K562 (cell line): ENCODE results near the gene CFAP52. TPM values are rescaled to one million over a fixed set of nuclear protein-coding genes. Genes with fewer than 3 reads are reported as not detected.

ENCODE experiments used
- ATAC-seq: fragments of 200-7000 bp; cut with Tn5 transposase; 3 replicates; pipeline ENCODE4 v1.9.1; 2020; ENCODE audit warnings: moderate library complexity
- BruUV-seq: library from RNA; stranded (reverse); fragments of 400-500 nt; replicated peaks from 2 replicates; lab custom pipeline; 2021; lab: Mats Ljungman, UMichigan
- CTCF ChIA-PET: fragments of 300-600 bp; formaldehyde crosslinking; extraction: SDS; loops from one replicate; lab custom pipeline; 2021; ENCODE audit warnings: low intra/inter-chr PET ratio; lab: Yijun Ruan, JAX
- POLR2A ChIA-PET: fragments of 300-600, 350-650 bp; sonication (Branson Sonifier 250); formaldehyde crosslinking; extraction: SDS; loops from one replicate; lab custom pipeline; 2021; ENCODE audit warnings: antibody characterized with exemption, inconsistent platforms; lab: Yijun Ruan, JAX
- DNase-seq, 4 experiments: peaks; one replicate each; pipeline versions ENCODE4 v3.0.0 to v3.0.0-alpha.2; 2011 to 2018; ENCODE audit warnings: low spot score in 3 of 4, mixed read lengths in 3 of 4; ENCODE audit errors: extremely low read depth in 1 of 4
- FAIRE-seq: peaks from 2 replicates; lab custom pipeline; 2011; peaks lifted over from hg19 to GRCh38; lab: Jason Lieb, UNC
- H2AFZ ChIP-seq: 2 replicates; pipeline ENCODE4 v1.6.0; 2011; ENCODE audit warnings: low read depth, low read length, control low read depth, inconsistent platforms
- H3K27ac ChIP-seq: fragments of 200-600 bp; 3 replicates; pipeline ENCODE4 v1.8.0; 2011; ENCODE audit warnings: low read depth, mild to moderate bottlenecking, control low read depth, inconsistent platforms, low read length, moderate library complexity, mixed read lengths; ENCODE audit errors: extremely low read depth
- H3K27me3 ChIP-seq, 2 experiments: fragments of 300-600 bp in 1 of 2; 2 replicates in 1 of 2; 3 replicates in 1 of 2; pipeline versions ENCODE4 v1.6.0 to v1.8.0; 2011; ENCODE audit warnings: inconsistent platforms in 2 of 2, low read length in 2 of 2, mild to moderate bottlenecking in 1 of 2, mixed read lengths in 1 of 2, moderate library complexity in 1 of 2; ENCODE audit not compliant: control insufficient read depth in 2 of 2, insufficient read depth in 2 of 2
- H3K36me3 ChIP-seq: fragments of 300-600 bp; 3 replicates; pipeline ENCODE4 v1.8.0; 2011; ENCODE audit warnings: mild to moderate bottlenecking, low read length, inconsistent platforms; ENCODE audit not compliant: control insufficient read depth, insufficient read depth
- H3K4me1 ChIP-seq, 2 experiments: fragments of 200-600 bp in 1 of 2; replicated peaks in 1 of 2; 2 replicates in 1 of 2; 3 replicates in 1 of 2; pipeline versions ENCODE4 v1.5.1 to v1.8.0; 2011; ENCODE audit warnings: inconsistent platforms in 2 of 2, low read length in 2 of 2, mild to moderate bottlenecking in 1 of 2, mixed read lengths in 1 of 2, moderate library complexity in 1 of 2; ENCODE audit not compliant: control insufficient read depth in 2 of 2, insufficient read depth in 2 of 2
- H3K4me2 ChIP-seq: 2 replicates; pipeline ENCODE4 v1.6.1; 2011; ENCODE audit warnings: low read length, control low read depth, inconsistent platforms, mixed read lengths; ENCODE audit not compliant: insufficient read depth
- H3K4me3 ChIP-seq: fragments of 200-600 bp; sonication (generic), shearing (Covaris generic); 2 replicates; pipeline ENCODE4 v1.5.1; 2016; ENCODE audit warnings: control low read depth, inconsistent platforms
- H3K79me2 ChIP-seq: fragments of 200-600 bp; 3 replicates; pipeline ENCODE4 v1.8.0; 2011; ENCODE audit warnings: low read length, inconsistent platforms; ENCODE audit not compliant: control insufficient read depth, insufficient read depth
- H3K9ac ChIP-seq, 2 experiments: 2 replicates each; pipeline versions ENCODE4 v1.6.0 to v1.6.1; 2011; ENCODE audit warnings: low read depth in 2 of 2, low read length in 2 of 2, control low read depth in 1 of 2, inconsistent platforms in 1 of 2, mild to moderate bottlenecking in 1 of 2, mixed read lengths in 1 of 2; ENCODE audit not compliant: insufficient read depth in 1 of 2
- H3K9me1 ChIP-seq: one replicate; pipeline ENCODE4 v1.6.0; 2011; ENCODE audit warnings: inconsistent platforms, mild to moderate bottlenecking, low read length, moderate library complexity; ENCODE audit not compliant: control insufficient read depth, insufficient read depth
- H3K9me3 ChIP-seq: replicated peaks from 2 replicates; pipeline ENCODE4 v1.5.1; 2011; ENCODE audit warnings: low read depth, low read length, inconsistent platforms; ENCODE audit not compliant: control insufficient read depth, insufficient read depth
- H4K20me1 ChIP-seq: replicated peaks from 2 replicates; pipeline ENCODE4 v1.6.1; 2011; ENCODE audit warnings: low read length, inconsistent platforms, mixed read lengths; ENCODE audit not compliant: control insufficient read depth, insufficient read depth
- ARID2 ChIP-seq: fragments of 450-650 bp; IDR thresholded peaks from 2 replicates; pipeline ENCODE4 v1.6.1; 2017; ENCODE audit warnings: antibody characterized with exemption, mild to moderate bottlenecking
- CBX1 ChIP-seq: sonication (generic); IDR thresholded peaks from 2 replicates; pipeline ENCODE4 v1.6.1; 2016; ENCODE audit warnings: antibody characterized with exemption, low read depth, mild to moderate bottlenecking
- CHD2 ChIP-seq: IDR thresholded peaks from 2 replicates; pipeline ENCODE4 v1.6.1; 2011; ENCODE audit warnings: low read depth, low read length
- ETV5 ChIP-seq: sonication (generic); formaldehyde crosslinking; IDR thresholded peaks from 2 replicates; pipeline ENCODE4 v1.4.0; 2020; ENCODE audit warnings: low read depth, mild to moderate bottlenecking, missing genetic modification reagents
- MYC ChIP-seq, 2 experiments: fragments of 250-450 bp in 1 of 2; sonication (Bioruptor Pico) in 1 of 2; IDR thresholded peaks; 2 replicates each; pipeline versions ENCODE4 v1.5.1 to v1.6.1; 2012 to 2021; ENCODE audit warnings: low read depth in 2 of 2, borderline replicate concordance in 1 of 2, improper control_type of control experiment in 1 of 2, low read length in 1 of 2, mild to moderate bottlenecking in 1 of 2, moderate library complexity in 1 of 2
- SNRNP70 ChIP-seq: fragments of 200-400 bp; formaldehyde crosslinking; optimal IDR thresholded peaks from 2 replicates; pipeline ENCODE3; 2017; ENCODE audit warnings: low read depth, low read length
- SP2 ChIP-seq: IDR thresholded peaks from 2 replicates; pipeline ENCODE4 v1.6.1; 2011; ENCODE audit warnings: mild to moderate bottlenecking, low read depth, low read length, moderate library complexity; ENCODE audit not compliant: poor library complexity, severe bottlenecking; ENCODE audit errors: extremely low read depth
- STAT5B ChIP-seq: fragments of 250-450 bp; sonication (Bioruptor Pico); IDR thresholded peaks from 2 replicates; pipeline ENCODE4 v1.8.0; 2021; ENCODE audit warnings: mild to moderate bottlenecking, inconsistent platforms
- TCF3 ChIP-seq: sonication (generic); formaldehyde crosslinking; IDR thresholded peaks from 2 replicates; pipeline ENCODE4 v1.4.0; 2020; ENCODE audit warnings: mild to moderate bottlenecking, missing genetic modification reagents
- XRCC5 ChIP-seq: fragments of 200-400 bp; formaldehyde crosslinking; IDR thresholded peaks from 2 replicates; pipeline ENCODE4 v1.6.1; 2017; ENCODE audit warnings: low read depth, mild to moderate bottlenecking, low read length
- ZBTB1 ChIP-seq: sonication (generic); formaldehyde crosslinking; IDR thresholded peaks from 2 replicates; pipeline ENCODE4 v1.8.1; 2023; ENCODE audit warnings: missing genetic modification reagents, low read depth, mild to moderate bottlenecking, borderline replicate concordance
- ZEB2 ChIP-seq: fragments of 450-650 bp; IDR thresholded peaks from 2 replicates; pipeline ENCODE4 v1.6.1; 2016
- ZNF184 ChIP-seq: sonication (generic); formaldehyde crosslinking; IDR thresholded peaks from 2 replicates; pipeline ENCODE4 v1.5.0; 2020; ENCODE audit warnings: missing genetic modification reagents
- ZNF232 ChIP-seq: sonication (generic); formaldehyde crosslinking; IDR thresholded peaks from 2 replicates; pipeline ENCODE4 v1.8.0; 2022; ENCODE audit warnings: mild to moderate bottlenecking, missing genetic modification reagents
- ZNF274 ChIP-seq: IDR thresholded peaks from 2 replicates; pipeline ENCODE4 v1.6.1; 2011; ENCODE audit warnings: low read depth, mild to moderate bottlenecking, low read length, moderate library complexity, borderline replicate concordance
- ZNF444 ChIP-seq: fragments of 250-450 bp; sonication (Bioruptor Pico); IDR thresholded peaks from 2 replicates; pipeline ENCODE4 v1.4.0; 2020; ENCODE audit warnings: mild to moderate bottlenecking, moderate library complexity
- ZNF589 ChIP-seq: fragments of 200-800 bp; sonication (Bioruptor generic); IDR thresholded peaks from 2 replicates; pipeline ENCODE4 v1.6.1; 2016; ENCODE audit warnings: low read depth, missing genetic modification characterization, missing compliant biosample characterization
- WGBS: fragments of 100-300 bp; shearing (Covaris generic); methylation state at CpG from one replicate; pipeline ENCODE4 v1.1.6; 2016; ENCODE audit warnings: low coverage, mixed read lengths; ENCODE audit not compliant: insufficient coverage; ENCODE audit errors: missing lambda C conversion rate; 5-methylcytosine and 5-hydroxymethylcytosine counted together
- in situ Hi-C: fragments of 300-500 bp; cut with MboI; formaldehyde crosslinking; loops from 4 replicates; pipeline ENCODE4 v1.15.0; 2018; ENCODE audit warnings: inconsistent platforms, mixed read lengths
- intact Hi-C: fragments of 100-400 bp; cut with micrococcal nuclease; formaldehyde crosslinking; loops from 2 replicates; pipeline ENCODE4 v1.14.2; 2022
- polyA plus RNA-seq, 8 experiments: library from polyadenylated mRNA; depleted of rRNA in 4 of 8; stranded (reverse) in 5 of 8; unstranded in 3 of 8; fragments of >200 nt; fragmentation: Nextera tagmentation in 2 of 8; fragmentation: Illumina TruSeq in 1 of 8; extraction: Ambion mirVana in 2 of 8; extraction: Trizol in 1 of 8; gene quantifications; 2 replicates each; pipeline versions ENCODE4 v1.2.1 to v1.2.3, GENCODE V29; 2011 to 2014; ENCODE audit warnings: inconsistent platforms in 1 of 8, missing spikeins in 1 of 8
- total RNA-seq, 7 experiments: library from RNA; depleted of rRNA in 6 of 7; stranded (reverse); fragments of >200 nt in 6 of 7; fragmentation: Illumina TruSeq in 2 of 7; extraction: Trizol in 2 of 7; gene quantifications; 2 replicates each; pipeline versions ENCODE4 v1.2.1 to v1.2.3, GENCODE V29; 2011 to 2021; ENCODE audit warnings: low replicate concordance in 1 of 7

The CFAP52 gene
- total and polyA plus RNA-seq, 9 of the 15 experiments (the other 6 are each of a cell fraction or from before 2014, with no cell fraction given), result not detected

- TF ChIP-seq SP2 (no peak), ZBTB1 (no peak), MYC (IDR thresholded peaks at IDR 0.05; ENCODE audit: low read depth, low read length) (no peak), MYC (CRISPR knock-in tag; IDR thresholded peaks at IDR 0.05; ENCODE audit: borderline replicate concordance, low read depth) (no peak), TCF3 (CRISPR knock-in tag) (no peak)
- ATAC-seq (no peak), DNase-seq (no peak), FAIRE-seq (no peak)
- in situ Hi-C loops (no loop called here), intact Hi-C loops (no loop called here)
- Histone ChIP-seq H3K27ac (no peak overlapping the region), H3K79me2 (no peaks in the 10 kb centered on the region), H3K4me2 (no peak overlapping the region), H2AFZ (no peak overlapping the region), H3K9me1 (no peaks in the 10 kb centered on the region), H4K20me1 (no peaks in the 10 kb centered on the region), H3K4me3 (no peak overlapping the region), H3K36me3 (no peaks in the 10 kb centered on the region), H3K4me1 (no peaks in the 10 kb centered on the region), H3K27me3 (no peaks in the 10 kb centered on the region), H3K9me3 (no peaks in the 10 kb centered on the region), H3K9ac (no peak overlapping the region)
- ChIA-PET CTCF (no interaction called here), POLR2A (interaction anchor here (0.9 kb wide), 1 partner anchor 385 kb away, joined by 3 read pairs; no protein-coding TSS in a partner anchor)
- 0% methylated on average over 3 of the region's 4 CpGs for WGBS
- no TSS peak for BruUV-seq
Measured at GRCh38 chr17:9677896-9678295, 101.5 kb downstream of the CFAP52 start.

DNA sequence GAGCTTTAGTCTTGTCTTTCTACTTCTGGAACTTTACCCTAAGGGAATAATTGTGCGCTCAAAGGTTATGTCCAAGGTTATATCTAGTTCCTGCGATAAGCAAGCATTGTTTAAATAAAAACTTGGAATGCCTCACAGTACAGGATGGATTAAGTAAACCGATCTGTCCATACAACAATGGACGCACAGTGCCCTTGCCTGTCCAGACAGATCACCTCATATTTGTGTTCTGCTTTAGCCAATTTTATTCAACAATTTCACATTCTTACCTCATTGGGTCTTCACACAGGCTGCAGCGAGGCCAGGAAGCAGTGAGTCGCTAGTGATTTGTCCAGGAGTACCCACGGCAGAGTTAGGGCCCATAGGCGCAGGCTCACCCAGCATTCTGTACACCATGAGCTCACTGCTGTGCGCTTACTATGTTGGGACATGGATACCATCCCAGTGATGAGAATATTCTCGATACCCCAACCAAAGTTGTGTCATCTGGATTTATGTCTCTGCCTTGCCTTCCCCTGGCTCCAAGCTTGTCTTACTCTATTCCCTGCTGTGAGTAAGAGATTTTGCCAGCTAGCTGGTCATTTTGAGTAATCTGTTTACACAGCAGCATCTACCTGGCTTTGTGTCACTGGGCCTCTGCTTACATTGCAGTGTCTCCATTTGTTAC lies 108.6 kb downstream of the CFAP52 start:
- Histone ChIP-seq H4K20me1 (no peaks in the 10 kb centered on the region), H3K9ac (no peak overlapping the region), H3K9me3 (no peaks in the 10 kb centered on the region), H3K9me1 (no peaks in the 10 kb centered on the region), H3K27me3 (no peaks in the 10 kb centered on the region), H3K4me2 (no peak overlapping the region), H3K36me3 (no peaks in the 10 kb centered on the region), H3K79me2 (no peaks in the 10 kb centered on the region), H3K4me1 (no peaks in the 10 kb centered on the region), H3K4me3 (no peak overlapping the region), H3K27ac (no peak overlapping the region), H2AFZ (no peak overlapping the region)
- CTCF ChIA-PET, result no interaction called here
- 0% methylated on average over 9 of the region's 10 CpGs for WGBS
- no peak for DNase-seq
- intact Hi-C loops (no loop called here), in situ Hi-C loops (no loop called here)
- no peak for FAIRE-seq
- BruUV-seq, result no TSS peak
- POLR2A ChIA-PET, result interaction anchor here (0.6 kb wide), 1 partner anchor 10 kb away, joined by 3 read pairs; no protein-coding TSS in a partner anchor
- ATAC-seq, result no peak
- no peak for TF ChIP-seq XRCC5
- TF ChIP-seq ZNF444 (CRISPR knock-in tag), result no peak
- no peak for TF ChIP-seq ARID2
- TF ChIP-seq ETV5 (CRISPR knock-in tag), result no peak
- no peak for TF ChIP-seq SNRNP70
- TF ChIP-seq CBX1, result no peak
- TF ChIP-seq ZNF184 (CRISPR knock-in tag), result no peak
- TF ChIP-seq ZNF274, result no peak
- TF ChIP-seq CHD2, result no peak
- TF ChIP-seq ZNF589, result no peak
- TF ChIP-seq ZEB2, result no peak
- no peak for TF ChIP-seq STAT5B (CRISPR knock-in tag)
- TF ChIP-seq ZNF232 (CRISPR knock-in tag), result no peak
